Inflammatory macrophage treated with lipopolysaccharide for 1 hour (primary cell): ENCODE data around the gene SNIP1.
"Not testable (repeated sequence)": the region's sequence is repeated elsewhere in the genome, so short reads cannot be mapped to it uniquely, and the experiment has no call there.

Experiments used
- DNase-seq, 2 donors: peaks; one replicate each; pipeline ENCODE4 v3.0.0-alpha.2; 2020 to 2022

Gene SNIP1

DNA sequence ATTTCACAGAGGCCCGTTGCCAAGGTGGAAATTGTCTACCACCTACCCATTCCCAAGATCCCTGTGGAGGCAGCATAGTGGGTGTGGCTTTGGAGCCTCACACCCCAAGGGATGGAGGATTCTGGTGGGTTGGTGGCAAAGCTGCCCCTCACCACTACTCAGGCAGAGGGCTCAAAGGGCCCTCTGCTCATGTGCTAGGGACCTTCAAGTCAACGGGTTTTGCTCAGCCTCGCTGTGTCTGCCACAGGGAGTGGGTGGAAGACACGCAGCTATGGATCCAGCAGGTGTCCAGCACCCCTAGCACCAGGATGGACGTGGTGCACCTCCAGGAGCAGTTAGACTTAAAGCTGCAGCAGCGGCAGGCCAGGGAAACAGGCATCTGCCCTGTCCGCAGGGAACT is 5.0 kb upstream of the SNIP1 start:
- DNase-seq: no peak

DNA sequence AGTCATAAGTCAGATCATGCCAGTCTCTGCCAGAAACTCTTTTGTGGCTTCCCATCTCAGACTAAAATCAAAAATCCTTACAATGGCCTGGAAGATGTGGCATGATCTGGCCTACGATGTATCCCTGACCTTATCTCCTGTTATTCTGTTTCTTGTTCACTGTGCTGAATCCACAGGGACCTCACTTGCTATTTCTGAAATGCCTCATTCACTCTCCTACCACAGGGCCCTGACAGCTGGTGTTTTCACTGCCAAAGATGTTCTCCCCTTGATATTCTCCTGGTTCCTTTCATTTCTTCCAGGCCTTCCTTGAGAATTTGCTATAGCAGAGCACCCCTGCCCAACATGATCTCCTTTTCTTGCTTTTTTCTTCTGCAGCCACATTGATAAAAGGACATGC is 4.3 kb upstream of the SNIP1 start:
- no peak for DNase-seq

DNA sequence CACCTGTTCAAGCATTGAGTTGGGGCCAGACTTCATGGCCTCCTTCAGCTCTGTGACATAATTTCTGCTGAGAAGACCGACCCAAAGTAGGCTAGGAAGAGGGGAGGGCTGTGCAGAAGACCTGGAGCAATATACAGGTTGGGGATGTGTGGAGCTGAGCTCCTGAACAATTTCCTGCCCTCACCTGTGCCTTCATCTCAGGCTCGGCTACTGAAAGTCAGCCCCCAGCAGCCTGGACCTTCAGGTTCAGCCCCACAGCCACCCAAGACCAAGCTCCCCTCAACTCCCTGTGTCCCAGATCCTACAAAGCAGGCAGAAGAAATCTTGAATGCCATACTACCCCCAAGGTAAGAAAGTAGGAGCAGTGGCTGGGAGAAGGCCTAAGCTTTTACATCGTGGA is 3.3 kb upstream of the SNIP1 start:
- no peak for DNase-seq

DNA sequence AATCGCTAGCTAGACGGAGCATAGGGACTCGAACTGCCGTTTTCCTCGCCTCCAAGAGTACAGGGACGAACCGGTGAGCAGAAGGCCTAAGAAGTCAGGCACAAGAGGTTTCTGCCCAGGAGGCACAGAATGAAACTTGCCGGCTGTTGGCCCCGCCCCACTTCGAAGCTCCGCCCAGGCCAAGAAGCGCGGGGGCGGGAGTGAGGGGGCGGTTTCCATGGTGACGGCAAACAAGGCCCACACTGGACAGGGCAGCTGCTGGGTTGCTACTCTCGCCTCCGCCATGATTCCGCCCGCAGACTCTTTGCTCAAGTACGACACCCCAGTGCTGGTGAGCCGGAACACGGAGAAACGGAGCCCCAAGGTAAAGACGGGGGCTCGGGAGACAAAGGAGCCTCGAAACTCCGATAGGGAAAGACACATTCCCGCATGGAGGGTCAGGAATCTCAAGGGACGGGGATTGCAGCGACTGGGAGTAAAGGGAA is 2.7 kb upstream of the SNIP1 start, which contains the start of gene DNALI1:
Gene DNALI1, plus strand, starts transcription at position 229 of the 485 bp plus-strand sequence. Its CDS starts 55 bp downstream, at position 284.
- DNase-seq: peak; percentile 45 to 67

DNA sequence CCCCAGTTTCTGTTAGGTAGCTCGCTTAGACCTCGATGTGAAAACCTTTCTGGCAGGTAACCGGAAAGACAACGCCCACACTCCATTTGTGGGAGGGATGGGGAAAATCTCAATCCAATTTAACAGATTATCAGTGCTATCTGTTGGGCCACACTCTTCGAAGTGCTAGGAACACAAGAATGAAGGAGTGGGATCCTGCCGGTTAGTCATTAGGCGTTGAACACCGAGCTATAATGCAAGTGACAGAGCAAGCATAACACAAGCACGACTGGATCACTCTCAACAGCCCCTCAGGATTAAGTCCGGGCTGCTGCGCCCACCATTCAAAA is 531 bp downstream of the SNIP1 start:
- no peak for DNase-seq

DNA sequence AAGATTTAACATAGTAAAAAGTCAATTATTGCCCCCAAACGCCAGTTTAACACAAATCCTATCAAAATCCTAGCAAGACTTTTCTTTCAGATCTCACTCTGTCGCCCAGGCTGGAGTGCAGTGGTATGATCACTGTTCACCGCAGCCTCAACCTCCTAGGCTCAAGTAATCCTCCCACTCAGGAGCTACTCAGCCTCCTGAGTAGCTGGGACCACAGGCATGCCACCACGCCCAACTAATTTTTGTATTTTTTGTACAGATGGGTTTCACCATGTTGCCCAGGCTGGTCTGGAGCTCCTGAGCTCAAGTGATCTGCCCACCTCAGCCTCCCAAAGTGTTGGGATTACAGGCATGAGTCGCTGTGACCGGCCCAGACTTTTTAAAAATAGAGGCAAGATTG is 4.8 kb downstream of the SNIP1 start:
- DNase-seq: no peak

DNA sequence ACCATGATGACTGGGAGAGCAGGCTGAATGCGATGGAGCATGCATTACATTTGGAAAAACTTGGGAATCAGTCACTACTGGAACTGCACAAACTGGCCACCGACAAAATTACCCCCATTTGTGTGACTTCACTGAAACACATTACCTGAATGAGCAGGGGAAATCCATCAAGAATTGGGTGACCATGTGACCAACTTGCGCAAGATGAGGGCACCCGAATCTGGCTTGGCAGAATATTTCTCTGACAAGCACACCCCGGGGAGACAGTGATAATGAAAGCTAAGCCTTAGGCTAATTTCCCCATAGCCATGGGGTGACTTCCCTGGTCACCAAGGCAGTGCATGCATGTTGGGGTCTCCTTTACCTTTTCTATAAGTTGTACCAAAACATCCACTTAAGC is 9.1 kb downstream of the SNIP1 start:
- no peak for DNase-seq

DNA sequence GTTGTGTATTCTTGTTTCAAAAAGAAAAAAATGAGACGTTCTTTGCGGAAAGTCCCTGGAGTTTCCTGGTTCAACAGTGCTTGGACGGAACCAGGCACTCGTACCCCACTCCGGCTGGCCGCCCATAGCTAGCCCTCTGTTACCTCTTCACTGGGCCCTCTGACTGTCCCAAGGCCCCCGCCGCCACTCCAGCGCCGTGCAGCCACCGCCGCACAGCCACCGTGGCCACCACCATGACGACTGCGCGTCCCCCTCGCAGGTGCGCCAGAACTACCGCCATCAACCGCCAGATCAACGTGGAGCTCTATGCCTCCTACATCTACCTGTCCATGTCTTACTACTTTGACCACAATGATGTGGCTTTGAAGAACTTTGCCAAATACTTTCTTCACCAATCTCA is 9.6 kb downstream of the SNIP1 start:
- DNase-seq: no peak

DNA sequence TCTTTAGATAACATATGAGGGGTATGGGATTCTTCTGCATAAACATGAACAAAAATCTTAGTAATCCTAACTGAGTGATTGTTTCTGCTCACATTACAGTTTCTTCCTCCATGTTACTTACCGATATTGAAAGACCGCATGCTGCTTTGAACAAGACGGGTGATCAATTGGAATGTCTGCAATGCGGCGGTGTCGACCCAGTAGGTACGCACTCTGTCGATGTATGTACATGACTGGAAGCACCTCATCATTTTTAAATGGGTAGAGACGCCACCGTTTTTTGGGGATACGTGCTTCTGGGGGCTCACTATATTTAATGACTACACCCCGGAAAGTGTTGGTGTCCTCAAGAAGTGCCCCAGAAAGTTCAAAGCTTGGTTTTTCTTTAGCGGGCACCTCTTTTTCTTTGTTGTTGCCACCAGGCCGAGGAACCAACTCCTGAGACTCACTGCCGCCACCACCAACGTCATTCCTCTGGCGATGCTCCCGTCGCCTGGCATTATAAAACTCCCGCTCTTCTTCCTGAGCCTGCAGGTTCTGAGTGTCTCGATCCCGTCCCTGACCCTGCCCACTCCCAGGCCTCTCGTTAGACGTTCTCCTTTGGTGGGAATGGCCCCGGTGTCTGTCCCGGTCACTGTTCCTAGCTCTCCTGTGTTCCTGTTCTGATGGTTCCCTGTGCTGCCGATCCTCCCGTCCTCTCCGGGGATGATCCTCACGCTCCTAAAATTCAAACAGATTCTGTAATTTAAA is 13.9 kb downstream of the SNIP1 start:
- no peak for DNase-seq

DNA sequence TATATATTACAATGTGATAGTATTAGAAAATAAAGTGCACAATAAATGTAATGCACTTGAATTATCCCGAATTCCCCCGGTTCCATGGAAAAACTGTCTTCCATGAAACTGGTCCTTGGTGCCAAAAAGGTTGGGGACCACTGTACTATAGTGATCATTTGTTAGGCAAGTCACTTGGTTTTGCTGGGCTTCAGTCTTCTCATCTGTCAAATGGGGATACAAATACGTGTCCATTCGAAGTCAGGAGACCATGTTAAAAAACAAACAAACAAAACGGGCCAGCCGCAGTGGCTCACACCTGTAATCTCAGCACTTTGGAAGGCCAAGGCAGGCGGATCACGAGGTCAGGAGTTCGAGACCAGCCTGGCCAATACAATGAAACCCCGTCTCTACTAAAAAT is 14.9 kb downstream of the SNIP1 start:
- DNase-seq: not testable (repeated sequence)

DNA sequence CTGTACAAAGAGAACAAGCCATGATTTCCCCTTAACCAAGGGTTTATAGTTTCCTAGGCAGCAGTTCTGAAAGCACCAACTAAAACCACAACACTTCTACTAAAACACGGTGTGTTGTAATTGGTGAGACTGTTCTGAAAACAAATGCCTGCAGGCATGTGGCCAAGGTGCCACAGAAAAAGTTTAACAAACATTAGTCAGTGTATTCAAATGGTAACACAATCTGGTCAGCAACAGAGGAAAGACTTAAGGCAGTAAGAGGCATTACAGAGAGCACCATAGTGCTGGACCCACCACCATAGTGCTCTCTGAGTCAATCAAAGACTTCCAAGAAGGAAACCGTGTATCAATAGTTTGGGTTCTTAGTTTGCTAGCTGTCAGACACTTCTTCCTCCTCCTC is 16.7 kb downstream of the SNIP1 start:
- DNase-seq: no peak

DNA sequence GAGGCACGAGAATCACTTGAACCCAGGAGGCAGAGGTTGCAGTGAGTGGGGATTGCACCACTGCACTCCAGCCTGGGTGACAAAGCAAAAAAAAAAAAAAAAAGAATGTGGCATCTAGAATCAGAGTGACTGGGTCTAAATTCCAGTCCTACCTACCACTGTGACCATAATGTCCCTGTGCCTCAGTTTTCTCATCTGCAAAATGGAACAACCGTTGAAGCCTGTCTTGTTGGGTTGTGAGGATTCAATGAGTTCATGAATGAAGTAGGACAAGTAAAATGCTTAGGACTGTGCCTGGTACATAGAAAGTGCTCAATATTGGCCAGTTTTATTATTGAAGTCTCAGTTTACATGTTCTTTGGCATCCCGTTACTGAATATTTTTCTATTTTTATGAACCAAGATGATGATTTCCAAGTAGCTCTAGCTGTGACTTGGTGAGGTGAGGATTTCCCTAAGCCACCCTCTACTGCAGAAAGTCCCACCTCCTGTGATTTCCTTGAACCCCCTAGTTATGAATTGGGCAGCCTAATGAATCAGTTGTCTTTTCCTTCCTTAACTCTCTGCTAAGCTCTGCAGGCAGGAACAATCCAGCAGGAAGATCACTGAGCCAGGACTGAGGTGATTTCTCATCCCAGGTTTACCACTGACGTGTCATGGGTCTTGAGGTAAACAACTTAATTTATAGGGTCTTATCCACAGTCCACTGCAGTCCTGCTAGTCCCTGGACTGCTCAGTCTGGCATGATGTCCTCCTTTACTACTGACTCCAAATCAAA is 20.6 kb downstream of the SNIP1 start:
- DNase-seq: no peak

DNA sequence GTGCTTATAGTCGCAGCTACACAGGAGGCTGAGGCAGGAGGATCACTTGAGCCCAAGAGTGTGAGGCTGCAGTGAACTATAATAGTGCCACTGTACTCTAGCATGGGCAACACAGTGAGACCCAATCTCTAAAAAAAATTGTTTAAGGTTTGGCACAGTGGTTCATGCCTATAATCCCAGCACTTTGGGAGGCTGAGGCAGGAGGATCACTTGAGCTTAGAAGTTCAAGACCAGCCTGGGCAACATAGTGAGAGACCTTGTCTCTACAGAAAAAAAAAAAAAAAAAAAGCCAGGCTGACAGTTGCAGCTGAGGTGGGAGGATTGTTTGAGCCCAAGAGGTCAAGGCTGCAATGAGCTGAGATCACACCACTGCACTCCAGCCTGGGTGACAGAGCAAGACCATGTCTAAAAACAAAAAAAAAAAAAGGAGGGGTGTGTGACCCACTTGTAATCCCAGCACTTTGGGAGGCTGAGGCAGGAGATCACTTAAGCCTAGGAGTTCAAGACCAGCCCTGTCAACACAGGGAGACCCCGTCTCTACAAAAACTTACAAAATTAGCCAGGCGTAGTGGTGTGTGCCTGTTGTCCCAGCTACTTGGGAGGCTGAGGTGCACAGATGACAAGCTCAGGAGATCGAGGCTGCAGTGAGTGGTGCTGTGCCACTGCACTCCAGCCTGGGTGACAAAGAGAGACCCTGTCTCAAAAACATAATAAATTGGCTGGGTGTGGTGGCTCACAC is 21.5 kb downstream of the SNIP1 start:
- not testable (repeated sequence) for DNase-seq

DNA sequence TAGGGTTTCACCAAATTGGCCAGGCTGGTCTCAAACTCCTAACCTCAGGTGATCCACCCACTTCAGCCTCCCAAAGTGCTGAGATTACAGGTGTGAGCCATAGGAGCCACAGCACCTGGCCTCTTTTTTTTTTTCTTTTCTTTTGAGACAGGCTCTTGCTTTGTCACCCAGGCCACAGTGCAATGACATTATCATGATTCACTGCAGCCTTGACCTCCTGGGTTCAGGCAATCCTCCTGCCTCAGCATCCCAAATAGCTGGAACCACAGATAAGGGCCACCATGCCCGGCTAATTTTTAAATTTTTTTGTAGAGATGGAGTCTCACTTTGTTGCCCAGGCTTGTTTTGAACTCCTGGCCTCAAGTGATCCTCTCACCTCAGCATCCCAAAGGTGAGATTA is 24.2 kb downstream of the SNIP1 start:
- not testable (repeated sequence) for DNase-seq

DNA sequence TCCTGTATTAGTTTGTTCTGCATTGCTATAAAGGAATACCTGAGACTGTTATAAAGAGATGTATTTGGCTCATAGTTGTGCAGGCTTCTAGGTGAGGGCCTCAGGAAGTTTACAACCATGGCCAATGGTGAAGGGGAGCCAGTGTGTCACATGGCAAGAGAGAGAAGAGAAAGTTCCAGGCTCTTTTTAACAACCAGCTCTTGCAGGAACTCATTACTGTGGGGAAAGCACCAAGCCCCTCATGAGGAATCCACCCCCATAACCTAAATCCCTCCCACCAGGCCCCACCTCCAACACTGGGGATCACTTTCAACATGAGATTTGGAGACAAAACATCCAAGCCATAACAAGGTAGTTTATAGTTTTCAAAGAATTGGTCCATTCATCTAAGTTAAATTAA is 34.5 kb downstream of the SNIP1 start:
- peak in 1 of 2 donors; percentile 8 for DNase-seq

DNA sequence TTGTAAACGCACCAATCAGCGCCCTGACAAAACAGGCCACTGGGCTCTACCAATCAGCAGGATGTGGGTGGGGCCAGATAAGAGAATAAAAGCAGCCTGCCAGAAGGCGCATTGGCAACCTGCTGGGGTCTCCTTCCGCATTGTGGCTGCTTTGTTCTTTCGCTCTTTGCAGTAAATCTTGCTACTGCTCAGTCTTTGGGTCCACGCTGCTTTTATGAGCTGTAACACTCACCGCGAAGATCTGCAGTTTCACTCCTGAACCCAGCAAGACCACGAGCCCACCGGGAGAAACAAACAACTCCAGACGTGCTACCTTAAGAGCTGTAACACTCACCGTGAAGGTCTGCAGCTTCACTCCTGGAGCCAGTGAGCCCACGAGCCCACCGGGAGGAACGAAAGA is 35.2 kb downstream of the SNIP1 start:
- DNase-seq: not testable (repeated sequence)

DNA sequence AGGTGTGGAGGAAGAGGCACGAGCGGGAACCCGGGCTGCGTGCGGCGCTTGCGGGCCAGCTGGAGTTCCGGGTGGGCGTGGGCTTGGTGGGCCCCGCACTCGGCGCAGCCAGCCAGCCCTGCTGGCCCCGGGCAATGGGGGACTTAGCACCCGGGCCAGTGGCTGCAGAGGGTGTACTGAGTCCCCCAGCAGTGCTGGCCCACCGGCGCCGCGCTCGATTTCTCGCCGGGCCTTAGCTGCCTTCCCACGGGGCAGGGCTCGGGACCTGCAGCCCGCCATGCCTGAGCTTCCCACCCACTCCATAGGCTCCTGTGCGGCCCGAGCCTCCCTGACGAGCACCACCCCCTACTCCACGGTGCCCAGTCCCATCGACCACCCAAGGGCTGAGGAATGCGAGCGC is 35.9 kb downstream of the SNIP1 start:
- DNase-seq: not testable (repeated sequence)

DNA sequence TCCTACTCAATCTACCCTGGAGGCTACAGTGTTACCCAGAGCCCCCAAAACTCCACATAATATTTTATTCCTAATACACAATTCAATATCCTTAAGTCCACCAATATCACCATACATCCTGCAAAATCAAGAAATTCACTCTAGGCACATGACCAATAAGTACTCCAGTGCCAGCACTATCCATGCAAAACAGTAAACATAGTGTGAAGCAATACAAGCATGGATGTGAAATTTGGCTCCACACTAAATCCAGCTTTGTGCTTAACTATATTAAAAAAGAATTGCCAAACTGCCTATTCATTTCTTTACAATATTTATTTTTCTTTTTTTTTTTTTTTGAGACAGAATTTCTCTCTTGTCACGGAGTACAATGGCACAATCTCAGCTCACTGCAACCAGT is 36.5 kb downstream of the SNIP1 start:
- DNase-seq: no peak

DNA sequence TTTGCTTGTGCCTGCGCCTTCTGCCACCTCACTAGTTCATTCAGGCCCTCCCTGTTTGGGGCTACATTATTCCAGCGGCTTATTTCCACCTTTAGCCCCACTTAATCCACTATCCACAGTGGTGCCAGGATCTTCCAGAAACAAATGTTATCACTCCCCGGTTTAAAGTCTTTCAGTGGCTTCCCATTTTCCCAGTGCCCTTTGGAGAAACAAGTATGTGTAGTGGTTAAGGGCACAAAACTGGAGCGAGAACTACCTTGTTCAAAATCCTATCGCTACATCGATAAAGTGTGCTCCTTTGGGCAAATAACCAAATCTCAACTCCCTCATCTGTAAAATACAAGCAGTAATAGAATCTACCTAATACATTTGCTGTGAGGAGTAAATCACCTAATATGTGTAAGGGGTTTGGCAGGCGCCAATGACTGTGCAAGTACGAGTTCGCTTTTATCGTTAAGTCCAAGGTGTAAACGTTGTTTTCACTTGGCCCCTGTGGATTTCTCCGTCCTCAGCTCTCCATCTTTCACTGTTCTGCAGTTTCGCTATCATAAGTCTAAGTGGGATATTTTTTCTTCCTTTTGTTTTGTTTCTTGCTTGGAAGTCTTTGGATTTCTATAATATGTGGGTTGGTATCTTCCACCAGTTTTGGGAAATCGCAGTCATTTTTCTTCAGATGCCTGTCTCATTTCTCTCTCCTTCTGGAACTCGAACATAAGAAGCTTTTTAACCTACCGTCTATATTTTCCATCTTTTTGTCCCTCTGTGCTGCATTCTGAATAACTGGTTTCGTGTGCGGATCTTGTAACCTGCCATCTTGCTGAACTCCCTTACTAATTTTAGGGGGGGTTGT is 38.7 kb downstream of the SNIP1 start:
- no peak for DNase-seq

DNA sequence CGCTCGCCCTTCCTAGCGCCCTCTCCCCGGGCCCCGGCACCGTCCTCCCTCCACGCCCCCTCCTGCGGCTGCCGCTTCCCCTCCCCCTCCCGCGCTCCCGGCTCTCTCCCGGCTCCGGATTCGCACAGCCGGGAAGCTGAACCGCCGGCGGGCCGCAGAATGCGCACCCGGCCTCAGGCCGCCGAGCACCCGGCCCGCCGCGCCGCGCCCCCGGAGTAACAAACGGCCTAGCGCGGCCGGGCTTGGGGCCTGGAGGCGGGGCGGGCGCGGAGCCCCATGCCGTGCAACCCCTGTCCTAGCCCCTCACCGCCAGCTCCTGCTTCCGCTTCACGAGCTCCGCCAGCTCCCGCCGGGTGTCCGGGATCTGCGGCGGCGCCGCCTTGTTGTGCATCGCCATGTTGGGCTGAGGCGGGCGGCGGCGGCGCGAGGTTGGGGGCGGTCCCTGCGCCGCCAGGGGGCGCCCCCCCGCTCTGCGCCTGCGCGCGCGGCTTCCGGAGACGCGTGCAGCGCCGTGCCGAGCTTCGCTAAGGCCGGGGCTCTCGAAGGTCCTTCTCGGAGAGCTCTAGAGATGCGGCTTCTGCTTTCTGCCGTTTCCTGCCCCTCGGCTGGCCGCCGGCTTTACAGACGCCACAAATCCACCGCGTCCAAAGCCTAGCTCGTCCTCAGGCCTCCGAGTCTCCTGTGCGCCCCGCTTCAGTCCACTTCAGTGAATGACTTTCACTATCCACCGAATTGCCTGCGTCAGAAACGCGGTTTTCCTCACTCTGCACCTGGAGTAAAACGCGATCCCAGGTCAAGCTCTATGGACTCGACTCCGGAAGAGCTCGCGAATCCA is 39.5 kb downstream of the SNIP1 start, which contains the start of gene MEAF6:
Gene MEAF6, minus strand, starts transcription at position 417 of the 835 bp plus-strand sequence. Its CDS starts 20 bp downstream, at position 397.
- peak; percentile 71 to 87 for DNase-seq

DNA sequence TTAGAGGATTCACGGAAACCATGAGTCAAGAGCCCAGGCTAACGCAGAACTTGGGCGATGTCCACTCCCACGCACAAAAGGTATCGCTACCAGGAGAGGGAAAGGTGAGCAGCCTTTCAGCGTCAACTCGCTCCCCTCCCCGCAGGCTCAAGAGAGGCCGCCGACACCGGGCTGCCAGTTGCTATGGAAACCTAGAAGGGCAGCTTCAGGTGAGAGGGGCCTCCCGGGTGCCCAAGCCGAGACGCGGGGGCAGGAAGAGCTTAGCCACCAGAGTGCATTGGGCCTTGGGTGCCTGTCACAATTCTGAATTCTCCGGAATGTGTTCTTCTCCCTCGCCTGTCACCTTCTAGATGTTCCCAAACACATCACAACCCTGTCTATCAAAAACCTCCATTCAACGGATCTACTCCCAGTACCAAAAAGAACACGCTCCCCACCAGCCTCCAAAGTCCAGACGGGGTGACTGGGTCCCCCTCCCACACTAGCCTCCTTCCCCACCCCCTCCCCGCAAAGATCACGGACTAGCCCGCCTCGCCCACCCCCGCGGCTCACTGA is 40.2 kb downstream of the SNIP1 start:
- peak in 1 of 2 donors; percentile 5 for DNase-seq
